ENCODE data around the gene PCDHB4.
"Not testable (repeated sequence)": the region's sequence is repeated elsewhere in the genome, so short reads cannot be mapped to it uniquely, and the experiment has no call there.

PCDHB4 gene

DNA sequence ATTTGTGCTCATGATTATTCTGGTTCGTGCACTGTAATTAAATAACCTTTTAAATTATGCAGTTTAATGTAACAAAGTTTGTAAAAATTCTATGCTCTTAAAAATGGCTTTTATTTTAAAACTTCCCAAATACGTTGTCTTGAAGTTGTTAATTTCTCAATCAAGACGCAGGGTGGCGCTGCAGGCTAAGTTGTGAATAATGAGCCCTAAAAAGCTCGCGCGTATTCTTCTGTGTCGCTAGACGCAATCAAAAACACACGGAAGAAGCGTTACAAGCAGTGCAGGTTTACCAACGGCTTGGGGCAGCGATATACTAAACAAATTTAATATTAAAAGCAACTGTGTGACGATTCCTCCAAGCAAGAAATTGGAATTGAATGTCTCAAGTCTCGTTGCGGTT lies at the start of gene PCDHB4:
Gene PCDHB4 (plus strand): TSS at position 256 of the 400 bp plus-strand sequence. CDS start 181 bp downstream, outside the sequence.
- DNase-seq, result no peak

DNA sequence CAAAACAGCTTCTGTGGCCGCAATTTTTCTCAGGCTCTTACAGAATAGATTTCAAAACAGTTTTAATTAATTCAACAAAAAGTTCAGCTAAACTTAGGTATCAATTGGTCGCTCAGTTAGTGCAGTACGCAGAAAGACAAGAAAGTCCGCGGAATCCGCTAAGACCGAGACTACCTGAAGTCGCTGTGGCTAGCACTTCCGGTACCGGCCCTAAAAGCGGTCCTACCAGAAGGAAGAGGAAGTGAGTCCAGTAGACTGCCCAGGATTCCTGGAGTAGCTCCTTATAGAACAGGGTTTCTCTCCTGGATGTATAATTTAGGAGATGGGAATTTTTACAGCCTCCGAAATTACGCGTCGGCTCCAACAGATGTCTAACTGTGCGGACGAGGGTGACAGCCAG lies 43.8 kb upstream of the PCDHB4 start:
- DNase-seq, result no peak

DNA sequence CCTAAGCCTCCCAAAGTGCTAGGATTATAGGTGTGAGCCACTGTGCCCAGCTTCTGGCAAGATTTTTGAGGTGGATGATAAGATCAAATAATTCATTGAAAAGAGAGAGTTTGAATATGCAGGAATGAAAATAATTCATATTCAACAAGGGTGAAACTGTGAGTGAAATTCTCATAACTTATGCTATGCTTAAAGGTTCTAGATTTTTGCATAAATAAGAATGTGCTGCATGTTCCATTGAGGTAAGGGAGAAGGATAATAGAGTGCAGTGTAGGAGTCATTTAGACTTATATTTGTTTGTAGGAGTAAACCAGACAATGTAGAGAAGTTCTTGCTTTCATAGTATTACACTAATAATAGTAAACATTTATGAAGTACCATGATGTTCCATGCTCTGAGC lies 39.4 kb upstream of the PCDHB4 start:
- DNase-seq, result no peak

DNA sequence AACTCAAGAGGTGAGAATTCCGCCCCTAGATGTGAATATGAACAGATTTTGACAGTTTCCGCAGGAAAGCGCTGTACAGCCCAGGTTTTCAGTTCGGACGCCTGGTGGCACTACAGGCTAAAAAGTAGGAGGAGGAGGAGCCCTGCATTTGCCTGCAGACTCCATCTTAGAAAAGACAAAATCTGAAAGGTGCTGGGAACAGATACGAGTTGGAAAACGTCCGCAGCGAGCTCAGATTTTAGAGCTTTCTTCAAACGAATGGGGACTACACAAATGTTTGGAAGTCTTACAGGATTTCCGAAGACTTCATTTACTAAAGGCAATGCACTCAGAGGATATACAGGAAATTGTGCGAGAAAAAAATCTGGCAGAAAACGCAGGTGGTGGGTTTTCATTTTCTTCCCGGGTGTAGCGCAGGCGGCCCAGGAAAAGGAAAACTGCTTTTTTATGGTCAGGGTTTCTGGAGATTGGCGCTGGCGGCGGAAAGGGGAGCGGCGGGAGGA lies 37.1 kb upstream of the PCDHB4 start:
- no peak for DNase-seq

DNA sequence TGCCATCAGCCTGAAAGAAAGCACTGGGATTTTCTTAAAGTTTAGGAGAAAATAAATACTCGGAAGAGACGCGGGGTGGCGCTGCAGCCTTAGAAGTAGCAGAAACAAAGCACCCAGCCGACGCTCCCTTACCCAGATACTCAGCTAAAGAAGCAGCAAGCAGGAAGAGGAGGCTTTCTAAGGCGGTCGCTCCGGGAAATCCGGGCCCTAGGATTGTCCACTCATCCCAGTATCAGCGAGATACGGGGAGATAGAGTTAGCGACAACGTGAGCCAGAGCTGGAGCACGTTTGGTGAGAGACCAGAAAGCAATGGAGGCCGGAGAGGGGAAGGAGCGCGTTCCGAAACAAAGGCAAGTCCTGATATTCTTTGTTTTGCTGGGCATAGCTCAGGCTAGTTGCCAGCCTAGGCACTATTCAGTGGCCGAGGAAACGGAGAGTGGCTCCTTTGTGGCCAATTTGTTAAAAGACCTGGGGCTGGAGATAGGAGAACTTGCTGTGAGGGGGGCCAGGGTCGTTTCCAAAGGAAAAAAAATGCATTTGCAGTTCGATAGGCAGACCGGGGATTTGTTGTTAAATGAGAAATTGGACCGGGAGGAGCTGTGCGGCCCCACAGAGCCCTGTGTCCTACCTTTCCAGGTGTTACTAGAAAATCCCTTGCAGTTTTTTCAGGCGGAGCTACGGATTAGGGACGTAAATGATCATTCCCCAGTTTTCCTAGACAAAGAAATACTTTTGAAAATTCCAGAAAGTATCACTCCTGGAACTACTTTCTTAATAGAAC lies 26.9 kb upstream of the PCDHB4 start, which contains the start of gene PCDHB2:
Gene PCDHB2 (plus strand): TSS at position 135 of the 782 bp plus-strand sequence. CDS start 176 bp downstream, at position 311.
- no peak for DNase-seq

DNA sequence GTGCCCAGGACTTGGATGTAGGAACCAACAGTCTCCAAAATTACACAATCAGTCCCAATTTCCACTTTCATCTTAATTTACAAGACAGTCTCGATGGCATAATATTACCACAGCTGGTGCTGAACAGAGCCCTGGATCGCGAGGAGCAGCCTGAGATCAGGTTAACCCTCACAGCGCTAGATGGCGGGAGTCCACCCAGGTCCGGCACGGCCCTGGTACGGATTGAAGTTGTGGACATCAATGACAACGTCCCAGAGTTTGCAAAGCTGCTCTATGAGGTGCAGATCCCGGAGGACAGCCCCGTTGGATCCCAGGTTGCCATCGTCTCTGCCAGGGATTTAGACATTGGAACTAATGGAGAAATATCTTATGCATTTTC lies 26.4 kb upstream of the PCDHB4 start:
- no peak for DNase-seq

DNA sequence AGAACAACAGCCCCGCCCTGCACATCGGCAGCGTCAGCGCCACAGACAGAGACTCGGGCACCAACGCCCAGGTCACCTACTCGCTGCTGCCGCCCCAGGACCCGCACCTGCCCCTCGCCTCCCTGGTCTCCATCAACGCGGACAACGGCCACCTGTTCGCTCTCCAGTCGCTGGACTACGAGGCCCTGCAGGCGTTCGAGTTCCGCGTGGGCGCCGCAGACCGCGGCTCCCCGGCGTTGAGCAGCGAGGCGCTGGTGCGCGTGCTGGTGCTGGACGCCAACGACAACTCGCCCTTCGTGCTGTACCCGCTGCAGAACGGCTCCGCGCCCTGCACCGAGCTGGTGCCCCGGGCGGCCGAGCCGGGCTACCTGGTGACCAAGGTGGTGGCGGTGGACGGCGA lies 25.4 kb upstream of the PCDHB4 start:
- not testable (repeated sequence) for DNase-seq

DNA sequence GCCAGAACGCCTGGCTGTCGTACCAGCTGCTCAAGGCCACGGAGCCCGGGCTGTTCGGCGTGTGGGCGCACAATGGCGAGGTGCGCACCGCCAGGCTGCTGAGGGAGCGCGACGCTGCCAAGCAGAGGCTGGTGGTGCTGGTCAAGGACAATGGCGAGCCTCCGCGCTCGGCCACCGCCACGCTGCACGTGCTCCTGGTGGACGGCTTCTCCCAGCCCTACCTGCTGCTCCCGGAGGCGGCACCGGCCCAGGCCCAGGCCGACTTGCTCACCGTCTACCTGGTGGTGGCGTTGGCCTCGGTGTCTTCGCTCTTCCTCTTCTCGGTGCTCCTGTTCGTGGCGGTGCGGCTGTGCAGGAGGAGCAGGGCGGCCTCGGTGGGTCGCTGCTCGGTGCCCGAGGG lies 25.0 kb upstream of the PCDHB4 start:
- DNase-seq, result not testable (repeated sequence)

DNA sequence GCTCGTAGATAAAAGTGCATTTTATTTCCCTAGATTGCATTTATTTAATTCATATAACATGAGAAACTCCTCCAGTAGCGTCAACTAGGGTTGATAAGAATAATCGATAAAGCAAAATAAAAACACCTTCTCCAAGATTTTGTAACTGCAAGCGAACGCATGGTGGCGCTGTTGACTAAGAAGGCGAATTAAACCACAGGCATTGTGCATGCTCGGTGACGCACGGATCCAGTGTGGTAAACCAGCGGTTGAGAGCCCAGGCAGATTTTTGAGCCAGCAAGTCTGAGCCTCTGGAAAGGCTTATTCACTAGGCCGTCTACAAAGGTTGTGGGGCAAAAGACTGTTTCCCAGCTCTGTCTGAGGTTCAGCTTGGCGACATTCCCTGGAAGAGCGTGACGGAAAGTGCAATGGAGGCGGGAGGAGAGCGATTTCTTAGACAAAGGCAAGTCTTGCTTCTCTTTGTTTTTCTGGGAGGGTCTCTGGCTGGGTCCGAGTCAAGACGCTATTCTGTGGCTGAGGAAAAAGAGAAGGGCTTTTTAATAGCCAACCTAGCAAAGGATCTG lies 21.3 kb upstream of the PCDHB4 start, which contains the start of gene PCDHB3:
Gene PCDHB3 (plus strand): TSS at position 231 of the 563 bp plus-strand sequence. CDS start 177 bp downstream, at position 408.
- no peak for DNase-seq

DNA sequence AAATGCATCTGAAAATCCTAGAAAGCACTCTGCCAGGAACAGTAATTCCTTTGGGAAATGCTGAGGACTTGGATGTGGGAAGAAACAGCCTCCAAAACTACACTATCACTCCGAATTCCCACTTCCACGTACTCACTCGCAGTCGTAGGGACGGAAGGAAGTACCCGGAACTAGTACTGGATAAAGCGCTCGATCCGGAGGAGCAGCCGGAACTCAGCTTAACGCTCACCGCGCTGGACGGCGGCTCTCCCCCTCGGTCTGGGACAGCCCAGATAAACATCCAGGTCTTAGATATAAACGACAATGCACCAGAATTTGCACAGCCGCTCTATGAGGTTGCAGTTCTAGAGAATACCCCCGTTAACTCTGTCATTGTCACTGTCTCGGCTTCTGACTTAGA lies 20.6 kb upstream of the PCDHB4 start:
- DNase-seq, result no peak

DNA sequence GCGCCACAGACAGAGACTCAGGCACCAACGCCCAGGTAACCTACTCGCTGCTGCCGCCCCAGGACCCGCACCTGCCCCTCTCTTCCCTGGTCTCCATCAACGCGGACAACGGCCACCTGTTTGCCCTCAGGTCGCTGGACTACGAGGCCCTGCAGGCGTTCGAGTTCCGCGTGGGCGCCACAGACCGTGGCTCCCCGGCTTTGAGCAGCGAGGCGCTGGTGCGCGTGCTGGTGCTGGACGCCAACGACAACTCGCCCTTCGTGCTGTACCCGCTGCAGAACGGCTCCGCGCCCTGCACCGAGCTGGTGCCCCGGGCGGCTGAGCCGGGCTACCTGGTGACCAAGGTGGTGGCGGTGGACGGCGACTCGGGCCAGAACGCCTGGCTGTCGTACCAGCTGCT lies 19.5 kb upstream of the PCDHB4 start:
- not testable (repeated sequence) for DNase-seq

DNA sequence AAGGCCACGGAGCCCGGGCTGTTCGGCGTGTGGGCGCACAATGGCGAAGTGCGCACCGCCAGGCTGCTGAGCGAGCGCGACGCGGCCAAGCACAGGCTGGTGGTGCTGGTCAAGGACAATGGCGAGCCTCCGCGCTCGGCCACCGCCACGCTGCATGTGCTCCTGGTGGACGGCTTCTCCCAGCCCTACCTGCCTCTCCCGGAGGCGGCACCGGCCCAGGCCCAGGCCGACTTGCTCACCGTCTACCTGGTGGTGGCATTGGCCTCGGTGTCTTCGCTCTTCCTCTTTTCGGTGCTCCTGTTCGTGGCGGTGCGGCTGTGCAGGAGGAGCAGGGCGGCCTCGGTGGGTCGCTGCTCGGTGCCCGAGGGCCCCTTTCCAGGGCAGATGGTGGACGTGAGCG lies 19.1 kb upstream of the PCDHB4 start:
- not testable (repeated sequence) for DNase-seq

DNA sequence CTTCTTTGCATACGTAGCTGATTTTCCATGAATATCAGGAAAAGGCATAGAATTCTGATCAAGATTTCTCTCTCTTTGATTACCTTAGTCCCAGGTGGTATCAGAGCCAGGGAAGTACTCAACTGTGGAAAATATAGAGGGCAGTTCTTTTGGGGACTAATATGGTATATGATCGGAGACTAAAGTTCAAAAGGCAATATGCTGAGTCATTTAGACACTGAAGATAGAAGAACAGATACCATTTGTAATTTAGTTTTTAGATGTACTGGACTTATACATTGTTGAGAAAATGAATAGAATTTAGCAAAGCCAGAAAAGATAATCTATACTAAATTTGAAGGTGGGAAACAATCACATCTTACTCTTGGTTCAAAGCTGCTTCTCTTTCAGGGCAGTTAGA lies 16.3 kb upstream of the PCDHB4 start:
- no peak for DNase-seq

DNA sequence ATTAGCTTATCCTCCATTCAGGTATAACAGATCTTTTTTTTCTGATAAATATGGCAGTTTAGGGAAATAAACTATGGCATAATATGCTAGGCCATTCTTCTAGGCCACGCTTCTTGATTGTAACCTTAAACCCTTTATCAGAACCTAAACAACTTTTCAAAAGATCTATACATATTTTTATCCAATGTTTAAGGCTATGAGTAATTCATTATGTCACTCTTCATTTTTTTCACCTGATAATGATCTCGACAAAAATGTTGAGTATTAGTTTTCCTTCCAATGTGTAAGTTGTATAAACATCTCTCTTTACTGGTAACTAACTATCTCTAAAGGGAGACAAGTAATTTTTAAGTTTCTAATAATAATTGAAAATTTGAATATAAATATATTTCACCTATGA lies 2.4 kb upstream of the PCDHB4 start:
- DNase-seq, result no peak

DNA sequence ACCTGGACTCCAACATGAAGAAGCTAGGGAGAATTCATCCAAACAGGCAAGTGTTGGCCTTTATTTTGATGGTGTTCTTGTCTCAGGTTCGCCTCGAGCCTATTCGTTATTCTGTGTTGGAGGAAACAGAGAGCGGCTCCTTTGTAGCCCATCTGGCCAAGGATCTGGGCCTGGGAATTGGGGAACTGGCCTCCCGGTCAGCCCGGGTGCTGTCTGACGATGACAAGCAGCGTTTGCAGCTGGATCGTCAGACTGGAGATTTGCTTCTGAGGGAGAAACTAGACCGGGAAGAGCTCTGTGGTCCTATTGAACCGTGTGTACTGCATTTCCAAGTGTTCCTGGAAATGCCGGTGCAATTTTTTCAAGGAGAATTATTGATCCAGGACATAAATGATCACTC lies 367 bp downstream of the PCDHB4 start:
- no peak for DNase-seq

DNA sequence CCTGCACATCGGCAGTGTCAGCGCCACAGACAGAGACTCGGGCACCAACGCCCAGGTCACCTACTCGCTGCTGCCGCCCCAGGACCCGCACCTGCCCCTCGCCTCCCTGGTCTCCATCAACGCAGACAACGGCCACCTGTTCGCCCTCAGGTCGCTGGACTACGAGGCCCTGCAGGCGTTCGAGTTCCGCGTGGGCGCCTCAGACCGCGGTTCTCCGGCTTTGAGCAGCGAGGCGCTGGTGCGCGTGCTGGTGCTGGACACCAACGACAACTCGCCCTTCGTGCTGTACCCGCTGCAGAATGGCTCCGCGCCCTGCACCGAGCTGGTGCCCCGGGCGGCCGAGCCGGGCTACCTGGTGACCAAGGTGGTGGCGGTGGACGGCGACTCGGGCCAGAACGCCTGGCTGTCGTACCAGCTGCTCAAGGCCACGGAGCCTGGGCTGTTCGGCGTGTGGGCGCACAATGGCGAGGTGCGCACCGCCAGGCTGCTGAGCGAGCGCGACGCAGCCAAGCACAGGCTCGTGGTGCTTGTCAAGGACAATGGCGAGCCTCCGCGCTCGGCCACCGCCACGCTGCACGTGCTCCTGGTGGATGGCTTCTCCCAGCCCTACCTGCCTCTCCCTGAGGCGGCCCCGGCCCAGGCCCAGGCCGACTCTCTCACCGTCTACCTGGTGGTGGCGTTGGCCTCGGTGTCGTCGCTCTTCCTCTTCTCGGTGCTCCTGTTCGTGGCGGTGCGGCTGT lies 1.9 kb downstream of the PCDHB4 start:
- DNase-seq, result not testable (repeated sequence)

DNA sequence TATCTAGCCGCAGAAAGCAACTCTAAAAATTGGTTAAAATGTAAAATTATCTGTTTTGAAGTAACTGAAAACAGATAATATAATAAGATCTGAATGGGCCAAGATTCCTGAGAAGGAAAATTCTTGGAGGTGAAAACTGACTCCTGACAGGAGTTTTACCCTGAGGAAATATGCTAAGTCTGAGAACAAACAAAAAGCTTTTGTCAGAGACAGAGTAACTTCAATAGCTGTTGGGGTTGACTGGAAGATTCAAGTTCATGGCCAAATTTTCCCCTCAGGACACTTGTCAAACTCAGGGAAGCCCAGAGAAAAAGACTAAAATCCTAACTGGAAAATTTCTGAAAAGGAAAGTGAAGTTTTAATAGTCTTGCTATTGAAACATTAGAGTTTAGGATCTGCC lies 5.7 kb downstream of the PCDHB4 start:
- no peak for DNase-seq

DNA sequence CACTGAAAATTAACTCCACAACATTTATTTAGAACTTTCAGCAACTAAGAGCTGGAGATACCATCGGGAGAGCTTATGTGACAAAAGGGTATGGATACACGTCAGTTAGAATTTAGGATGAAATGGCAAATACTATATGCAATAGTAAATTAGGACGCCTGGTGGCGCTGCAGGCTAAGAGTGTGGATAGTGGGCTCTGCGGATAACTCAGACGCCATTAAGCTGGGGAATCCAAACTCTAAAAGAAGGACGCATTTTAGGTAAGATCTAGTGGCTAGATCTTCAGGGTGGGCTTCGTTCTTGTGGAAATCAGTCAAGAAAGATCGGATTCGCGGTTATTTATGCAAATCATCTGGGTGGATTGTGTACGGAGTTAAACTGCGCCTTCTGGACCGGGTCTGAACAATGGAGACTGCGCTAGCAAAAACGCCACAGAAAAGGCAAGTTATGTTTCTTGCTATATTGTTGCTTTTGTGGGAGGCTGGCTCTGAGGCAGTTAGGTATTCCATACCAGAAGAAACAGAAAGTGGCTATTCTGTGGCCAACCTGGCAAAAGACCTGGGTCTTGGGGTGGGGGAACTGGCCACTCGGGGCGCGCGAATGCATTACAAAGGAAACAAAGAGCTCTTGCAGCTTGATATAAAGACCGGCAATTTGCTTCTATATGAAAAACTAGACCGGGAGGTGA lies 13.6 kb downstream of the PCDHB4 start, which contains the start of gene PCDHB5:
Gene PCDHB5 (plus strand): TSS at position 177 of the 688 bp plus-strand sequence. CDS start 229 bp downstream, at position 406.
- DNase-seq, result no peak

DNA sequence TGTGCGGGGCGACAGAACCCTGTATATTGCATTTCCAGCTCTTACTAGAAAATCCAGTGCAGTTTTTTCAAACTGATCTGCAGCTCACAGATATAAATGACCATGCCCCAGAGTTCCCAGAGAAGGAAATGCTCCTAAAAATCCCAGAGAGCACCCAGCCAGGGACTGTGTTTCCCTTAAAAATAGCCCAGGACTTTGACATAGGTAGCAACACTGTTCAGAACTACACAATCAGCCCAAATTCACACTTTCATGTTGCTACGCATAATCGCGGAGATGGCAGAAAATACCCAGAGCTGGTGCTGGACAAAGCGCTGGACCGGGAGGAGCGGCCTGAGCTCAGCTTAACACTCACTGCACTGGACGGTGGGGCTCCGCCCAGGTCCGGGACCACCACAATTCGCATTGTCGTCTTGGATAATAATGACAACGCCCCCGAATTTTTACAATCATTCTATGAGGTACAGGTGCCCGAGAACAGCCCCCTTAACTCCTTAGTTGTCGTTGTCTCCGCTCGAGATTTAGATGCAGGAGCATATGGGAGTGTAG lies 14.2 kb downstream of the PCDHB4 start:
- no peak for DNase-seq

DNA sequence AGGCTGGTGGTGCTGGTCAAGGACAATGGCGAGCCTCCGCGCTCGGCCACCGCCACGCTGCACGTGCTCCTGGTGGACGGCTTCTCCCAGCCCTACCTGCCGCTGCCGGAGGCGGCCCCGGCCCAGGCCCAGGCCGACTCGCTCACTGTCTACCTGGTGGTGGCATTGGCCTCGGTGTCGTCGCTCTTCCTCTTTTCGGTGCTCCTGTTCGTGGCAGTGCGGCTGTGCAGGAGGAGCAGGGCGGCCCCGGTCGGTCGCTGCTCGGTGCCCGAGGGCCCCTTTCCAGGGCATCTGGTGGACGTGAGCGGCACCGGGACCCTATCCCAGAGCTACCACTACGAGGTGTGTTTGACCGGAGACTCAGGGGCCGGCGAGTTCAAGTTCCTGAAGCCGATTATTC lies 15.7 kb downstream of the PCDHB4 start:
- DNase-seq, result not testable (repeated sequence)

DNA sequence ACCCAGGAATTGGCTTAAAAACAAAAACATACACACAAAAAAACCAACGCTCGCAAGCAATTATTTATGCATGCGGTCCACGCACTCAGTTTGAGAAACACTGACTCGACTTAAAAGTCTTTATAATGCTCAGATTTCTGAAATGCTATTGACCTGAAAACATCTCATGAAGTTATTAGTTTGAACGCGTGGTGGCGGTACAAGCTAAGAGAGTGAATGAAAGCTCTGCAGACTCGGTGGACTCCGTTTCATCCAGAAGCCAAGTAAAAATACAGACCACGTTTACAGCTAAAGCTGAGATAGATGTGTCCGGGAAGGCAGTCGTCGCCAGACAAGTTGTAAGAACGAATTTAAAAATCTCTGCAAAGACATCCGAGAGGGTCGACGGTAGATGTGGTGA lies 28.2 kb downstream of the PCDHB4 start, which contains the start of gene PCDHB6:
Gene PCDHB6 (plus strand): TSS at position 246 of the 400 bp plus-strand sequence. CDS start 201 bp downstream, outside the sequence.
- no peak for DNase-seq
